ENCODE measurements around the gene RASSF8.

- TF ChIP-seq CTCF (IDR thresholded peaks at IDR 0.05) (no peak), POLR2A (IDR thresholded peaks at IDR 0.05) (no peak)
Observed at GRCh38 chr12:26034371-26035142, 76.1 kb downstream of the RASSF8 start.

All from heart left ventricle (tissue), 13 donors.